Activated T-cell treated with anti-CD3 and anti-CD28 coated beads for 24 hours (primary cell): ENCODE results near the gene TOMM70.

Source experiments
- DNase-seq: peaks from one replicate; pipeline ENCODE4 v3.0.0-alpha.2; 2020; ENCODE audit warnings: low read depth

Gene TOMM70

DNA sequence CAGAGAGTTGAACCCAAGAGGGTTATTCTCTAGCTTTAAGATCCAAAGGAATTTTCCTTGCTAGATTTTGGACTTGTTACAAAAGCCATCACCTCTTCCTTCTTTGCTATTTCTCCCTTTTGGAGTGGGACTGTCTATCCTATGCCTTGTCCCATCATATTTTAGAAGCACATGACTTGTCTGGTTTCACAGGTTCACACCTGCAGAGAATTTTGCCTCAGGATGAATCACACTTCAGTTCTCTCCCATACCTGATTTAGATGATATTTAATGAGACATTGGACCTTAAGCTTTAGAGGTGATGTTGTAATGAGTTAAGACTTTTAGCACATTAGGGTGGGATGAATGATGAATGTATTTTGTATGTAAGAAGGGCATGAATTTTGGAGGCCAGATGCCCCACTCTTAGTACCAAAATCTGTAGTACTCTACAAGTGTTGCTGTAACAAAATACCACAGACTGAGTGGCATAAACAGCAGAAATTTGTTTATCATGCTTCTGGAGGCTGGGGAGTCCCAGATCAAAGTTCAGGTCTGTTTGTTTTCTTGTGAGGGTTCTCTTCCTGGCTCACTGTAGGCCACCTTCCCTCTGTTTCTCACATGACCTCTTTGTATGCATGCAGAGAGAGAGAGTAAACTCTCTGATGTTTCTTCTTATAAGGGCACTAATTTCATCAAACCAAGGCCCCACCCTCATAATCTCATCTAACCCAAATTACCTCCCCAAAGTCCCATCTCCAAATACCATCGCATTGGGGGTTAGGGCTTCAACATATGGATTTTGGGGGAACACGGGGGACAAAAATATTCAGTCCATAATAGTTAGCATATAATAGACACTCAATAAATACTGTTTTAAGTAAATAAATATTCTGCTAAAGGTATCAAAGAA lies 10.4 kb upstream of the TOMM70 start:
- DNase-seq, result no peak

DNA sequence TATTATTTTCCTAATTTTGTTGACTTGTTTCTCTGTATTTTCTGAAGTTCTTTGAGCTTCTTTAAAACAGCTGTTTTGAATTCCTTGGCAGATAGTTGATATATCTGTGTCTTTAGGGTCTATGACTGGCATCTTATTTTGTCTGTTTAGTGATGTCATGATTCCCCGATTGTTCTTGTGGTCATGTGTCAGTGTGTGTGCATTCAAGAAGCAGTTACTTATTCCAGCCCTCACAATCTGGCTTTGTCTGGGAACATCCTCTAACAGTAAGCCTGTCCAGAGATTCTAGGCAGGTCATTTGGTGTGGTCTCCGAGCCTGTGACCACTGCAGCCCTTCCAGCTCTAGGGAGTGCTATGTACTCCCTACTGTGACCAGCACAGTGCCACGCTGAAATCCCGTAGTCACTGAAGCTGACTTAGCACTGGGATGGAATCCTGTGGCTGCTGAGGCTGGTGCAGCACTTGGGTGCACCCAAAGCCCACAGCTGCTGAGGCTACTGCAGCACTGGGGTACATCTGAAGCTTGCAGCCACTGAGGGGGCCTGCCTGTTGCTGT lies 7.2 kb upstream of the TOMM70 start:
- DNase-seq, result no peak

DNA sequence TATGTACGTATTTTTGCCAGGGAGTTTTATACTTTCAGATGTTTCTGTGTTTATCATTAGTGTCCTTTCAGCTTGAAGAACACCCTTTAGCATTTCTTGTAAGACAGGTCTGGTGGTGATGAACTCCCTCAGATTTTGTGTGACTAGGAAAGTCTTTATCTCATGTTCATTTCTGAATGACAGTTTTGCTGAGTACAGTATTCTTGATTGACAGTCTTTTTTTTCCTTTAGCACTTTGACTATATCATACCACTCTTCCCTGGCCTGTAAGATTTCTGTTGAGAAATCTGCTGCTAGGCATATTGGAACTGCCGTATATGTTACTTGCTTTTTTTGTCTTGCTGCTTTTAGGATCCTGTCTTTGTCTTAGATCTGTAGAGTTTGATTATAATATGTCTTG lies 6.3 kb upstream of the TOMM70 start:
- no peak for DNase-seq

GRCh38 chr3:100404250-100404548 lies 3.3 kb upstream of the TOMM70 start:
- DNase-seq, result no peak

DNA sequence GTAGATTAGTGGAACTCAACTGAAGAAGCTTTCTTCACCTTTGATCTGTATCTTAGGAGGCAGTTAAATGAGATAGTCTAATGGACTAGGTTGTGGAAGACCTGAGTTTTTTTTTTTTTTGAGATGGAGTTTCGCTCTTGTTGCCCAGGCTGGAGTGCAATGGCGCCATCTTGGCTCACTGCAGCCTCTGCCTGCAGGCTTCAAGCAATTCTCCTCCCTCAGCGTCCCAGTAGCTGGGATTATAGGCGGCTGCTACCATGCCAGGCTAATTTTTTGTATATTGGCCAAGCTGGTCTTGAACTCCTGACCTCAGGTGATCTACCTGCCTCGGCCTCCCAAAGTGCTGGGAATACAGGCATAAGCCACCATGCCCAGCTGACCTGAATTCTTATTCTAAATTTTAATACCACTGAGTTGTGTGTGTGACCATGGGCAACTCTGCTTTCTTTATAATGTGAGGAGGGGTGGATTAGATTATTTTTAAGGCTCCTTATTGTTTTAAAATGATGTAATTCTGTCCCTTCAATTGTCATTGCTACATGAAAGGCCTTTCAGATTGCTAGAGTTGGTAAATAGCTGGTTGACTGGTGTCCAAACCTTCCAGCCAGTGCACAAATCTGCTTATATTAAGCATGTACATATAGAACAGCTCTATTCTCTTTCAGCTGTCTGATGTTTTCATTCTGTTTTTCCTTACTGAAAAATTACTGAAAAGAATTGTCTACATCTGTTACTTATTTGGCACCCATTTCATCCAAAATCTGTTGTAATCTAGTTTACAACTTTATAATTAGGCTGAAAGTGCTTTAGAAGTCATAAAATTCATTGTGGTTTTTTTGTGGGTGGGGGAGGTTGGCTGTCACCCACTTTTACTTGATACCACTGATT lies 2.7 kb upstream of the TOMM70 start:
- DNase-seq, result no peak

DNA sequence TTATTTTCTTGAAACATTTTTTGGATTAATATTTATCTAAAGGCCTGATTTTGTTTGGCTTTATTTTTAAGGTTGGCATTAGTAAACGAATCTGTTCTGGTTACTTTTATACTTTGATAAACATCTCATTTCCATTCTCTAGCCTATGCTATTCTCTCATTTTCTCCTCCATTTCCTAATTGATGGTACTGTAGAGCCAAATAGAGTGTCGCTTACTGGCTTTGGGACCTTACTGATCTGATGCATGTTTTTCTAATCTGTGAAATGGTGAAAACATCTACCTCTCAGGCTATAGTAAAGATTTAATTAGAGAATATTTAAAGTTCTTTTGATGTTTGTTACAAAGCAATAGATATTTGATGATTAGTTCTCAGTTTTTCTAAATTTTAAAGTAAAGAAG lies 2.0 kb upstream of the TOMM70 start:
- no peak for DNase-seq

DNA sequence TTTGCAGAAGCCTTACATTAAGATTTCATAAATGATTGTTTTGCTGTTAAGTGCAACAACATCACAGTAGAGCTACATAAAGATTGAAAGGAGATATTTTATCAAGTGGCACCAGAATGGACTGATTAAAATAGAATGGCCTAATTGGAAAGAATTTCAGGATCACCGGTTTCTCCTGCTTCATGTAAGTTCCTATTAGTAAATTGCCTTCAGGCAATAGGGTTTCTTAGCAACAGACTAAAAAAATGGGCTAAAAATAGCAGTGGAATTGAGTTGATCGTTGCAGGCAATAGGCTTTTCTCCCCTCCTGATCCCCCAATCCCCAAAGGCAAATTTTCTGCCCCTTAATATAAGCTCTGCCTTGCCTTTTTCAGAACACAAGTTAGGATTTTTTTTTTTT lies 1.4 kb upstream of the TOMM70 start:
- DNase-seq, result no peak

DNA sequence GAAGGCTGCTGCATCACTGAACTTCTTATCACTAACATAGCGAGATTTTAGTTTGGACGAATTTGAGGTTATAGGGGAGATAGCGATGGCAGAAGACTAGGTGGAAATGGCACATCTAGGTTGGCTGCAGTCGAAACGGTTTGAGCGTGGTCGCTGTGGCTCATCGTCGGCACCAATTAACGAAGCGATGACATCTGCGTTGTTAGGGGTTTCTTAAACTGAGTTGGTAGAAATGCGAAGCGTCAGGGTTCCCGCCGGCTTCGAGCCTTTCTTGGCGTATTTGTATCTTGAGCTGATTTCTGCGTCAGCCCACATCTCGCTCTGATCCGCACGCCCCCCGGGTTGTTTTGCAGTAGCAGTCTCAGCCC lies 769 bp upstream of the TOMM70 start:
- no peak for DNase-seq

DNA sequence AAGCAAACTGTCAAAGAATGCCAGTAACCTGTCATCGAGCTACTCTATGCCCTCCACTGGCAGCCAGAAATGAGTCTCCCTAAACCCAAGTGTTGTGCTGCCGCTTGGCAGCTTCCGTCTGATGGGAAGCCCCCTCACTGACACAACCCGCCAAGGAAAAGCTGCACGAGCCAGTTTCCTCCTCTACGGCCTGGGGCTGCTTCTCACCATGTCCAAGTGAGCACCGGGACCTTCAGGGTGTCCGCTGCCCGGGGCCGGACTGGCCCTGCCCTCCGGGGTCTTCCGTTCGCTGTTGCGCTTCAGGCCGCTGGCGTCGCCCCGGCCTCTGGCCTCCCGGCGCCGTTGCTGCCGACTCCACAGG lies 490 bp downstream of the TOMM70 start:
- DNase-seq, result peak; percentile 28

- DNase-seq, result no peak
Measured at GRCh38 chr3:100399341-100400071, 1.4 kb downstream of the TOMM70 start.

GRCh38 chr3:100396967-100397366 lies 3.9 kb downstream of the TOMM70 start:
- no peak for DNase-seq

DNA sequence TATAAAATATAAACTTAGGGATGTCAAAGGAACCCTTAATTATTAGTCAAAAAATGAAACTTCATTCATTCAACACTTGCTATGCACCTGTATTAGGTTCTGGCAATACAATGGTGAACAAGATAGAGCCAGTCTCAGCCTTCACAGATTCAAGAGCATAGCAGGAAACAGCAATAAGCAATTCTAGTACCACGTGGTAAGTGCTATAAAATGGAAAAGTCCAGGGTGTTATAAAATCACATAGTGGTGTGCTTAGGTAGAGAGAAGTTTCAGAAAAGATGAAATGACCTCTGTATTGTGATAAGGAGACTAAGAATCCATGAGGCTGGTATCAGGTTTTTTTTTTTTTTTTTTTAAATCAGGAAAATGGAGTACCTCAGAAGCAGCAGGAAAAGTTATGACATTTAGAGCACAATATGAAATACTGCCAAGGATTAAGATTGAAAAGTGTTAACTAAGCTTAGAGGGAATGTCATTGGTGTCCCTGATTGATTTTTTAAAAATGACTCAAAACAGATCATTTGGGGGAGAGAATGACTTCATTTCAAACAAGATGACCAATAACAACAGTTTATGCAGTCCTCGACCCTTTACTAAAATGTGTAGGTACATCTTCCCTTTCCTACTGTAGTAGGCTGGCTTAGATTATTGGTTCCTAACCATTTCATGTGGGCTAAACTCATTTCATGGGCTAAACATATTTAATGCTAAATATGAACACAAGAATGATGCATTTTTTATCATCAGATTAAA lies 5.0 kb downstream of the TOMM70 start:
- no peak for DNase-seq

DNA sequence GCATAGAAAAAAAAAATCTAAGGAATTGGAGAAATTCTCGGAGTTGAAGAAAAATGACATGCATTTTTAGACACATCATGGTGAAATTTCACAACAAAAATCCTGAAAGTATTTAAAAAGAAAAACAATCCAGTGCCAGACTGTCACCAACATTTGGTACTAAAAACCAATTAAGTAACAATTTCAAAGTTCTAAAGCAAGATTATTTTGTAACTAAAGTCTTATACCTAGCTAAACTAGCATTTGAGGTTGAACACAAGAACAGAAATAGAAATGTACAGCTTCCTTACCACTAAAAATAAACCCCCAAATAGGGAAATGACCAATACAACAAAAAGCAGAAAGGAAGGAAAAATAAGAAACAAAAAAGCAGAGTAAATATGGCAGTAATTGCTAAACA lies 11.9 kb downstream of the TOMM70 start:
- no peak for DNase-seq

DNA sequence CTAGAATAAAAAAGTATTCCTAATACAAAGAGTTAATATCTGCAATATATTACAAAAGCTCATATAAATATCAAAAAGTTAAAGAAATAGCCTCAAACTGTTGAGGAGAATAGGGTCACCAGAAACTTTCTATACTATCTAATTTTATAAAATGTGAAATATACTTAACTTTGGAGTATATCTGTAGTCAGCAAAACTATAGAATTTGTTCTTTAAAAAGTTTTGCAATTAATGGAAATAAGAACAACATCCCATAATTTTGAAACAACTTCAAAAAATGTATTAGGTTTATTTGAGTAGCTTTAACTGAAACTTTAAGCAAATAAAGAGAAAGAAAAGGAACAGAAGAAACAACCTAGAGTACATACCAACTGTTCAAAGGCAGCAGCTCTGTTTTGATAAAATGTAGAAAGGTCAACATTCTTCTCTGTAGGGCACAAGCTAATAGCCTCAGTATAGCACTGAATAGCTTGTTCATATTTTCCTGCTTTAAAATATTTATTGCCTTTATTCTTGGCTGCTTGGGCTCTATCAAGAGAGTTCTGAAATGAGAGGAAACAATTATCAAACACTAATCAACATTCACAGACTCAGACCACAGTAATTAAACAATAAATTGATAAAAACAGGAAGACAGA lies 14.3 kb downstream of the TOMM70 start:
- DNase-seq, result no peak

GRCh38 chr3:100384733-100385525 lies 16.0 kb downstream of the TOMM70 start:
- no peak for DNase-seq

DNA sequence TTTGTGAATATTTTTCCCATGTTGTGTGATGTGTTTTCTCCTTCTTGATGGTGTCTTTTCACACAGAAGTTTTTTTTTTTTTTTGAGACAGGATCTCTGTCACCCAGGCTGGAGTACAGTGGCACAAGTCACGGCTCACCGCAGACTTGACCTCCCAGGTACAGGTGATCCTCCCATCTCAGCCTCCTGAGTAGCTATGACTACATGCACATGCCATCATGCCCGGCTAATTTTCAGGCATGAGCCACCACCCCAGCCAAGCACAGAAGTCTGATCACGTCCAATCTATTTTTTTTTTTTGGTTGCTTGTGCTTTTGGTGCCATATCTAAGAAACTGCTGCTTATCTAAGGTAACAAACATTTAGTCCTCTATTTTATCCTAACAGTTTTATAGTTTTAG lies 24.6 kb downstream of the TOMM70 start:
- DNase-seq, result no peak

DNA sequence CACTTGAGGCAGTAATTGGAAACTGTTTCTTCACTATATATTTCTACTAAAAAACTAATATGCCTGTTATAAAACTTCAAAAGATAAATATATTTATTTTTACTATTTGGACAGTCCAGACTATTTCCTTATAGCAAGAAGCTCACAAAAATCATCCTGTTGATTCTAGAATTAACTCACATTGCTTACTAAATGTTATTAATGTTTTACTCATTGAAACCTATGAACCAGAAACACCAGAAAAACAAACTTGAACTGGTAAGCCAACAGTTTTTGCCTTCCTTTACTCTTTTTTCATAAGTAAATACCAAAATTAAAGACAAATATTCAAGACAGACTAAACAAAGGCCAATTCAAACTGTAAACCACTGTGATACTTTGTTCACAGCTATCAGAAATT lies 26.4 kb downstream of the TOMM70 start:
- no peak for DNase-seq

GRCh38 chr3:100370756-100371155 lies 30.1 kb downstream of the TOMM70 start:
- no peak for DNase-seq

DNA sequence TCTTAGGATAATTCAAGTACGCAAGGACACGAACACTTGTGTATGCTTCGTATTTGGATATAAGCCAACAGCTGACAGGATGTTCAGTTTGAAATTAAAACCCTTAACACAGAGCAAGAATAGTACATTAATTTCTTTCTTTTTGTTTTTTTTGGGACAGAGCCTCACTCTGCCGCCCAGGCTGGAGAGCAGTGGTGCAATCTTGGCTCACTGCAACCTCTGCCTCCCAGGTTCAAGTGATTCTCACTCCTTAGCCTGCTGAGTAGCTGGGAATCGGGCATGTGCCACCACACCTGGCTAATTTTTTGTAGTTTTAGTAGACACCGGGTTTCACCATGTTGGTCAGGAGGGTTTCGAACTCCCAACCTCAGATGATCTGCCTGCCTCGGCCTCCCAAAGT lies 32.4 kb downstream of the TOMM70 start:
- no peak for DNase-seq

GRCh38 chr3:100366424-100366823 lies 34.5 kb downstream of the TOMM70 start:
- DNase-seq, result no peak
